Measurements from ENCODE around the gene MTFP1. TPM values are rescaled to one million over a fixed set of nuclear protein-coding genes. Genes with fewer than 3 reads are reported as not detected.

The MTFP1 gene, protein sequence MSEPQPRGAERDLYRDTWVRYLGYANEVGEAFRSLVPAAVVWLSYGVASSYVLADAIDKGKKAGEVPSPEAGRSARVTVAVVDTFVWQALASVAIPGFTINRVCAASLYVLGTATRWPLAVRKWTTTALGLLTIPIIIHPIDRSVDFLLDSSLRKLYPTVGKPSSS
- total RNA-seq: 1 to 10 TPM; 1.9 to 6.4 TPM

DNA sequence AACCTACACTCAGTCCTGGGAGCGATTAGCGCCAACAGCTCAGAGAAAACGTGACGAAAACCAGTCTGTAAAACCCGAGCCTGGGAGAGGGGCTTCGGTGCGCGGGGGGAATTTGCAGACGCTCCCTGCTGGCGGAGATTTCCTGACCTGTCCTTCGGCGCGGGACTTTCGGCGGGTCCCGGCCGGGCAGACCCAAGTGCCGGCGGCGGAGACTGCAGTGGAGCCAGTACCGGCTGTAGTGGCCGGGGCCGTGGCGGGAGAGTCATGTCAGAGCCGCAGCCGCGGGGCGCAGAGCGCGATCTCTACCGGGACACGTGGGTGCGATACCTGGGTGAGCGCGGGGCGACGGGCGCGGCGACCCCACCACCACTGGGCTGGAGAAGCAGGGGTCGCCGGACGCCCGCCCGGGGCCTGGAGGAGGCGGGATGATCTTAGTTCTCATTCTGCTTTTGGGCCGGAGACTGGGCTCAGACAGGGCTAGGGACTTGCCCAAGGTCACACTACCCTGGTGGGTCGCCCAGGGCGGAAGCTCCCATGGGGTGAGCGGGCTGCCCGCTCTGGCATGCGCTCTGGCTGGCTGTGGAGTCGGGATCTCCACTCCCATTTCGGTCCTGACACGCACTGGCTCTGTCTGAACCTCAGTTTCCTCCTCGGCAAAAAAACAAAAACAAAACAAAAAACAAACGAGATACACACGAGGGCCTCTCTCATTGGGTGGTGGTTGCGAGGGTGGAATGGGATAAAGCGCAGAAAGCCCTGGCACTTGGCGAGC lies at the start of gene MTFP1:
TSS of gene MTFP1 (plus strand) at position 153 of the 772 bp plus-strand sequence. CDS start at position 265, 112 bp downstream.
- Histone ChIP-seq H3K4me1 (ENCODE audit: control insufficient read depth in 1 of 2, low read depth in 2 of 2) (peaks cover 18 to 45% of the 10 kb centered on the region in 2 donors), H3K36me3 (no peaks in the 10 kb centered on the region), H3K27me3 (replicated peaks; ENCODE audit: insufficient read depth) (no peaks in the 10 kb centered on the region), H3K27ac (peak within 1 kb of the TSS in 1 of 2 donors; percentile 98), H3K9me3 (no peaks in the 10 kb centered on the region), H3K4me3 (peak within 1 kb of the TSS; percentile 83)
- no peak for ATAC-seq (ENCODE audit: insufficient number of reproducible peaks, low FRiP score, low read depth)
- TF ChIP-seq, protein P1, sequence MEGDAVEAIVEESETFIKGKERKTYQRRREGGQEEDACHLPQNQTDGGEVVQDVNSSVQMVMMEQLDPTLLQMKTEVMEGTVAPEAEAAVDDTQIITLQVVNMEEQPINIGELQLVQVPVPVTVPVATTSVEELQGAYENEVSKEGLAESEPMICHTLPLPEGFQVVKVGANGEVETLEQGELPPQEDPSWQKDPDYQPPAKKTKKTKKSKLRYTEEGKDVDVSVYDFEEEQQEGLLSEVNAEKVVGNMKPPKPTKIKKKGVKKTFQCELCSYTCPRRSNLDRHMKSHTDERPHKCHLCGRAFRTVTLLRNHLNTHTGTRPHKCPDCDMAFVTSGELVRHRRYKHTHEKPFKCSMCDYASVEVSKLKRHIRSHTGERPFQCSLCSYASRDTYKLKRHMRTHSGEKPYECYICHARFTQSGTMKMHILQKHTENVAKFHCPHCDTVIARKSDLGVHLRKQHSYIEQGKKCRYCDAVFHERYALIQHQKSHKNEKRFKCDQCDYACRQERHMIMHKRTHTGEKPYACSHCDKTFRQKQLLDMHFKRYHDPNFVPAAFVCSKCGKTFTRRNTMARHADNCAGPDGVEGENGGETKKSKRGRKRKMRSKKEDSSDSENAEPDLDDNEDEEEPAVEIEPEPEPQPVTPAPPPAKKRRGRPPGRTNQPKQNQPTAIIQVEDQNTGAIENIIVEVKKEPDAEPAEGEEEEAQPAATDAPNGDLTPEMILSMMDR (IDR thresholded peaks at IDR 0.05): no peak
- DNase-seq (ENCODE audit: low spot score): no peak

DNA sequence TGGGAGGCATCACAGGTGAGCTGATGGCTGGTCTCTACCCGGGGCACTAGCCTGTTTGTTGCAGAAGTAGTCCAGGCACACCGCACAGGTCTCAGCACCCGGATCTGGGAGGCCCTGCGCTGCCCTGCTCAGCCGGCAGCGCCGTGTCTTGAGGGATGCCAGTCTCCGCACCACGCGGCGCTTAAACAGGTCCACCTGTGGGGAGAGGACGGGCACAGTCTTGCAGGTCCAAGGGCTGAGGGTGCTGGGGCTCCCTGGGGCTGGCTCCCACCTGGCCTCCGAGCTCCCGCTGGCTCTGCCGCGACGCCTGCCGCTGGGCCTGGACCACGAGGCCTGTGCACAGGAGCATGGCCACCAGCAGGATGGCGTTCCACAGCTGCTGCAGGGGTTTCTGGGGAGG lies 45.6 kb upstream of the MTFP1 start:
- ATAC-seq (ENCODE audit: insufficient number of reproducible peaks, low FRiP score, low read depth) (no peak), DNase-seq (ENCODE audit: low spot score) (no peak)
- Histone ChIP-seq H3K27me3 (replicated peaks; ENCODE audit: insufficient read depth) (no peaks in the 10 kb centered on the region), H3K36me3 (peaks cover 17% of the 10 kb centered on the region), H3K4me3 (no peak overlapping the region), H3K27ac (no peak overlapping the region), H3K9me3 (no peaks in the 10 kb centered on the region), H3K4me1 (ENCODE audit: control insufficient read depth in 1 of 2, low read depth in 2 of 2) (no peaks in the 10 kb centered on the region)
- TF ChIP-seq, protein P1 (IDR thresholded peaks at IDR 0.05): no peak

DNA sequence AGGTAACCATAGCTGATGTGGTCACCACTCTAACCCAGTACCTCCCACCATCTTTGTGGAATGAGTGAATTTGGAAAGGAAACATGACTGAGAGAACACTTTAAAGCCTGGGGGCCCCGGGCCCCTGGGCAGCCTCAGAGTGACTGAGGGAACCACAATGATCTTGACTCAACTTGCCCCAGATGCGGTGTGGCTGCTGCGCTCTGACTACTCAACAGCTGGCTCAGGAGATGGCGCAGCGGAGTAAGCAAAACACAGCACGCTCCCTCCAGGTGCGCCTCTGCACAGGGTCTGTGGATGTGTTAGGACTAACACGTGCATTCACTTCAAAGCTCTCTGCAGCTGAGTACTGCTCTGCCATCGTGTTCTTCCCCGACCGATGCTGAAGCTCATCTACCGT lies 44.3 kb upstream of the MTFP1 start:
- peaks cover 17% of the 10 kb centered on the region for H3K36me3 ChIP-seq
- TF ChIP-seq, protein P1 (IDR thresholded peaks at IDR 0.05): no peak
- H3K4me3 ChIP-seq: no peak overlapping the region
- H3K4me1 ChIP-seq (ENCODE audit: control insufficient read depth in 1 of 2, low read depth in 2 of 2): peaks cover 0 to 5% of the 10 kb centered on the region in 2 donors
- DNase-seq (ENCODE audit: low spot score) (no peak), ATAC-seq (ENCODE audit: insufficient number of reproducible peaks, low FRiP score, low read depth) (no peak)
- H3K27me3 ChIP-seq (replicated peaks; ENCODE audit: insufficient read depth): no peaks in the 10 kb centered on the region
- no peaks in the 10 kb centered on the region for H3K9me3 ChIP-seq
- no peak overlapping the region for H3K27ac ChIP-seq

DNA sequence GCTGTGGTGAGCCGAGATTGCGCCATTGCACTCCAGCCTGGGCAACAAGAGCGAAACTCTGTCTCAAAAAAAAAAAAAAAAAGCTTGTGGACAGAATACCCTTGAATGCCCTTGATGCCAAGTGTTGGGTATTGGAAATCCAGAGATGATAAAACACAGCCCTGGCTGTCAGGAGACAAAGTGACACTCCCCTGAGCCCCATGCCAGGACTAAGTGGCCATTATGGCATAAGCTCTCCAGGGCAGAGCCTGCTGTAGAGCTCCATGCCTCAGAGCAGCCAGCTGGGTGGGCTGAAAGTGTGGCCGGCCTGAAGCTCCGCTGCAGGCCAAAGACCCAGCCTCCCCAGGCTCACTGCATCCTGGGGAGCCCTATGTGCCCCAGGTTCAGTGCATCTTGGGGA lies 43.2 kb upstream of the MTFP1 start:
- ATAC-seq (ENCODE audit: insufficient number of reproducible peaks, low FRiP score, low read depth) (no peak), DNase-seq (ENCODE audit: low spot score) (no peak)
- Histone ChIP-seq H3K27me3 (replicated peaks; ENCODE audit: insufficient read depth) (no peaks in the 10 kb centered on the region), H3K9me3 (no peaks in the 10 kb centered on the region), H3K27ac (no peak overlapping the region), H3K36me3 (peaks cover 17% of the 10 kb centered on the region), H3K4me3 (no peak overlapping the region), H3K4me1 (ENCODE audit: control insufficient read depth in 1 of 2, low read depth in 2 of 2) (peaks cover 0 to 11% of the 10 kb centered on the region in 2 donors)
- TF ChIP-seq, protein P1 (IDR thresholded peaks at IDR 0.05): no peak

DNA sequence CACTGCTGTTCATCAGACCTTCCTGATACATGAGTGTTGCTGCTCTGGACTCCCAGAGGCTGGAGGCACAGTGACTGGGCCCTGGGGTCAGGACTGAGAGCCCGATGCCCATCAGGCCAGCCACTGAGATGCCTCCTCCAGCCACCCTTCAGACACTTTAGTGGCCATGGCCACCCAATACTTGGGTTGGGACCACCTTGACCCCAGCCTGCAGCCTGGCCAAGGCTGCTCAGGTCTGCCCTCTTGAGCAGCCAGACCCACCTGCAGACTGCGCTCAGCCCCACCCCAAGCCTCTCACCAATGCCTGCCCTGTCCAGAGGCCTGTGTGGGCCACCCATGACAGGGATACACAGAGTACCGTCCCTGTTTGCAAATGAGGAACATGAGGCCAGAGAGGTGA lies 42.5 kb upstream of the MTFP1 start:
- H3K9me3 ChIP-seq: no peaks in the 10 kb centered on the region
- no peak overlapping the region for H3K27ac ChIP-seq

More for the DNA sequence above, 42.5 kb upstream of the MTFP1 start:
- H3K36me3 ChIP-seq: peaks cover 13% of the 10 kb centered on the region
- no peak overlapping the region for H3K4me3 ChIP-seq
- TF ChIP-seq, protein P1 (IDR thresholded peaks at IDR 0.05): no peak
- H3K27me3 ChIP-seq (replicated peaks; ENCODE audit: insufficient read depth): no peaks in the 10 kb centered on the region
- peaks cover 0 to 15% of the 10 kb centered on the region in 2 donors for H3K4me1 ChIP-seq (ENCODE audit: control insufficient read depth in 1 of 2, low read depth in 2 of 2)
- DNase-seq (ENCODE audit: low spot score) (no peak), ATAC-seq (ENCODE audit: insufficient number of reproducible peaks, low FRiP score, low read depth) (no peak)

Measured in thoracic aorta (tissue), 2 donors.